PC-9 (cell line): ENCODE data around the gene CD7. TPM values are rescaled to one million over a fixed set of nuclear protein-coding genes. Genes with fewer than 3 reads are reported as not detected.

Experiments used
- BruUV-seq: library from RNA; stranded (reverse); fragments of 400-500 nt; replicated peaks from 2 replicates; lab custom pipeline; 2021; lab: Mats Ljungman, UMichigan
- CTCF ChIA-PET: fragments of 300-600 bp; sonication (Branson Sonifier 250); formaldehyde crosslinking; loops from one replicate; lab custom pipeline; 2022; ENCODE audit warnings: antibody characterized with exemption; lab: Charles Lee
- POLR2A ChIA-PET: fragments of 300-600 bp; sonication (Branson Sonifier 250); formaldehyde crosslinking; loops from one replicate; lab custom pipeline; 2022; ENCODE audit warnings: antibody characterized with exemption; ENCODE audit not compliant: unreplicated experiment; lab: Charles Lee
- DNase-seq, 2 experiments: peaks; one replicate each; pipeline versions ENCODE4 v3.0.0 to v3.0.0-alpha.2; 2015 to 2022; ENCODE audit warnings: mixed read lengths in 1 of 2
- H2AFZ ChIP-seq: fragments of 200-600 bp; sonication (generic); 2 replicates; pipeline ENCODE4 v1.8.1; 2017; ENCODE audit warnings: antibody characterized with exemption
- H3F3A ChIP-seq: fragments of 200-600 bp; sonication (generic); 2 replicates; pipeline ENCODE4 v1.8.1; 2017; ENCODE audit warnings: antibody characterized with exemption, mild to moderate bottlenecking, low read depth; ENCODE audit not compliant: insufficient read depth
- H3K27ac ChIP-seq: fragments of 200-600 bp; sonication (generic); 2 replicates; pipeline ENCODE4 v1.6.1; 2016; ENCODE audit warnings: mixed run types
- H3K27me3 ChIP-seq: fragments of 200-600 bp; sonication (generic); 2 replicates; pipeline ENCODE4 v1.6.1; 2016; ENCODE audit warnings: low read depth, mixed run types; ENCODE audit not compliant: insufficient read depth
- H3K36me3 ChIP-seq: fragments of 200-600 bp; sonication (generic); 2 replicates; pipeline ENCODE4 v1.6.1; 2016; ENCODE audit warnings: low read depth, mixed run types
- H3K4me1 ChIP-seq: fragments of 200-600 bp; sonication (generic); replicated peaks from 2 replicates; pipeline ENCODE4 v1.6.1; 2016; ENCODE audit warnings: mixed run types; ENCODE audit not compliant: insufficient read depth
- H3K4me2 ChIP-seq: fragments of 200-600 bp; sonication (generic); 2 replicates; pipeline ENCODE4 v1.6.1; 2017; ENCODE audit warnings: mixed run types
- H3K4me3 ChIP-seq: fragments of 200-600 bp; sonication (generic); 2 replicates; pipeline ENCODE4 v1.6.1; 2016; ENCODE audit warnings: mixed run types
- H3K79me2 ChIP-seq: fragments of 200-600 bp; sonication (generic); 2 replicates; pipeline ENCODE4 v1.6.1; 2017; ENCODE audit warnings: low read depth, mixed run types
- H3K9me2 ChIP-seq: fragments of 200-600 bp; sonication (generic); 2 replicates; pipeline ENCODE4 v1.8.1; 2017; ENCODE audit warnings: mild to moderate bottlenecking; ENCODE audit not compliant: insufficient read depth
- H3K9me3 ChIP-seq: fragments of 200-600 bp; sonication (generic); 2 replicates; pipeline ENCODE4 v1.8.1; 2016; ENCODE audit warnings: low read depth; ENCODE audit not compliant: insufficient read depth
- H4K20me1 ChIP-seq: fragments of 200-600 bp; sonication (generic); 2 replicates; pipeline ENCODE4 v1.8.1; 2017; ENCODE audit not compliant: insufficient read depth
- CTCF ChIP-seq: fragments of 200-600 bp; sonication (generic); conservative IDR thresholded peaks from 2 replicates; pipeline ENCODE4 v1.6.1; 2017; ENCODE audit warnings: mixed run types, antibody characterized with exemption, mild to moderate bottlenecking, moderate library complexity
- EZH2 ChIP-seq: fragments of 200-600 bp; sonication (generic); IDR thresholded peaks from 2 replicates; pipeline ENCODE4 v1.8.0; 2017; ENCODE audit warnings: antibody characterized with exemption, low read depth
- intact Hi-C: fragments of 100-400 bp; cut with micrococcal nuclease; formaldehyde crosslinking; loops from one replicate; pipeline ENCODE4 v1.10.0; 2022; ENCODE audit not compliant: unreplicated experiment
- total RNA-seq: library from RNA; stranded (reverse); gene quantifications from 2 replicates; pipeline ENCODE4 v1.2.3, GENCODE V29; 2021

The CD7 gene
- total RNA-seq, 1 experiment from 2014 or later: 0.68 TPM

- intact Hi-C loops: loop anchor here (2.0 kb wide), 1 partner anchor 77 kb away; no protein-coding TSS in a partner anchor
- H3K36me3 ChIP-seq: no peaks in the 10 kb centered on the region
- H3F3A ChIP-seq: no peaks in the 10 kb centered on the region
- no peak overlapping the region for H3K4me3 ChIP-seq
- no peaks in the 10 kb centered on the region for H4K20me1 ChIP-seq
- no peaks in the 10 kb centered on the region for H3K9me3 ChIP-seq
- H3K9me2 ChIP-seq: no peaks in the 10 kb centered on the region
- no peak for TF ChIP-seq CTCF
- no peak for TF ChIP-seq EZH2
- ChIA-PET POLR2A (interaction anchor here (0.6 to 0.7 kb wide), 2 partner anchors 80 to 232 kb away, joined by 4 to 5 read pairs; no protein-coding TSS in a partner anchor), CTCF (no interaction called here)
- no peak for DNase-seq
- no peak overlapping the region for H3K4me2 ChIP-seq
- BruUV-seq: no TSS peak
- no peaks in the 10 kb centered on the region for H3K4me1 ChIP-seq
- H3K27me3 ChIP-seq: 0 out of 2 replicates have a peak, but pooled peaks cover 6% of the 10 kb centered on the region
- no peaks in the 10 kb centered on the region for H3K79me2 ChIP-seq
- no peak overlapping the region for H2AFZ ChIP-seq
- no peak overlapping the region for H3K27ac ChIP-seq
Measured at GRCh38 chr17:82321947-82322466, 4.6 kb upstream of the CD7 start.

- POLR2A ChIA-PET: interaction anchor here (0.6 to 0.7 kb wide), 4 partner anchors 79 to 1716 kb away, joined by 4 to 10 read pairs (median 5); partner anchors contain the start of gene PCYT2
- BruUV-seq: no TSS peak
Measured at GRCh38 chr17:82320956-82321927, 3.8 kb upstream of the CD7 start.

More at GRCh38 chr17:82320956-82321927, 3.8 kb upstream of the CD7 start:
- intact Hi-C loops: loop anchor here (2.0 kb wide), 1 partner anchor 76 kb away; no protein-coding TSS in a partner anchor
- Histone ChIP-seq H4K20me1 (no peaks in the 10 kb centered on the region), H3F3A (no peaks in the 10 kb centered on the region), H3K79me2 (no peaks in the 10 kb centered on the region), H3K9me3 (no peaks in the 10 kb centered on the region), H2AFZ (no peak overlapping the region), H3K4me2 (peak overlapping the region; percentile 36; the same call in 1 of the 2 replicates), H3K4me1 (no peaks in the 10 kb centered on the region), H3K36me3 (no peaks in the 10 kb centered on the region), H3K4me3 (no peak overlapping the region), H3K27me3 (0 out of 2 replicates have a peak, but pooled peaks cover 6% of the 10 kb centered on the region), H3K9me2 (no peaks in the 10 kb centered on the region), H3K27ac (no peak overlapping the region)
- TF ChIP-seq CTCF (peak; percentile 82), EZH2 (no peak)
- peak in 1 of 2 experiments; percentile 34 for DNase-seq
- CTCF ChIA-PET: no interaction called here
